Uterus (tissue), 4 donors: ENCODE results near the gene PPARA. TPM values are rescaled to one million over a fixed set of nuclear protein-coding genes. Genes with fewer than 3 reads are reported as not detected.
A peak's percentile ranks its signal among the peaks of the same experiment; 100 is the strongest.
"Not testable (repeated sequence)": the region's sequence is repeated elsewhere in the genome, so short reads cannot be mapped to it uniquely, and the experiment has no call there.

Experiments used
- DNase-seq, 2 donors: peaks; one replicate each; pipeline ENCODE4 v3.0.0-alpha.2; 2019 to 2020
- H3K27ac ChIP-seq, 2 donors: fragments of 200-600 bp; sonication (generic); 1 replicate in 1 of 2; 2 replicates in 1 of 2; pipeline ENCODE4 v1.5.1; 2016 to 2018
- H3K27me3 ChIP-seq, 2 donors: fragments of 200-600 bp; sonication (generic); one replicate each; pipeline ENCODE4 v1.5.1; 2018 to 2019; ENCODE audit warnings: control low read depth in 1 of 2
- H3K36me3 ChIP-seq, 2 donors: fragments of 200-600 bp; sonication (generic); one replicate each; pipeline ENCODE4 v1.5.1; 2019; ENCODE audit warnings: control low read depth in 1 of 2
- H3K4me1 ChIP-seq, 2 donors: fragments of 200-600 bp; sonication (generic); one replicate each; pipeline ENCODE4 v1.5.1; 2018 to 2019; ENCODE audit warnings: control low read depth in 1 of 2
- H3K4me3 ChIP-seq, 2 donors: fragments of 200-600 bp; sonication (generic); 1 replicate in 1 of 2; 2 replicates in 1 of 2; pipeline ENCODE4 v1.5.1; 2018 to 2019; ENCODE audit warnings: mild to moderate bottlenecking in 1 of 2
- H3K9me3 ChIP-seq, 2 donors: fragments of 200-600 bp; sonication (generic); one replicate each; pipeline ENCODE4 v1.5.1; 2019; ENCODE audit warnings: control low read depth in 1 of 2
- POLR2A ChIP-seq, 2 donors: fragments of 450-650 bp; IDR thresholded peaks; one replicate each; pipeline ENCODE4 v1.6.1; 2016; ENCODE audit warnings: antibody characterized with exemption in 2 of 2, mild to moderate bottlenecking in 1 of 2, moderate library complexity in 1 of 2
- intact Hi-C: fragments of 100-400 bp; cut with DNase I; formaldehyde crosslinking; loops from one replicate; pipeline ENCODE4 v1.15.1; 2023; ENCODE audit warnings: low total_unique reads
- total RNA-seq, 4 donors: library from RNA; depleted of rRNA in 3 of 4; stranded (reverse); fragments of >200 nt in 3 of 4; gene quantifications; one replicate each; pipeline versions ENCODE4 v1.1.0 to v1.2.4, GENCODE V29; 2014 to 2023
- TF ChIP-seq, protein P1 (sequence below), 4 experiments: fragments of 200-600 bp in 2 of 4; fragments of 450-650 bp in 2 of 4; sonication (generic) in 2 of 4; IDR thresholded peaks; one replicate each; pipeline ENCODE4 v1.5.1; 2016 to 2019; ENCODE audit warnings: antibody characterized with exemption in 4 of 4, mild to moderate bottlenecking in 2 of 4, moderate library complexity in 1 of 4
- donor health status: DM: yes; HTN: yes; CAD: no.

Gene PPARA
- total RNA-seq, 4 donors from 2014 or later = 1.8 to 24.8 (median 14.0) TPM

DNA sequence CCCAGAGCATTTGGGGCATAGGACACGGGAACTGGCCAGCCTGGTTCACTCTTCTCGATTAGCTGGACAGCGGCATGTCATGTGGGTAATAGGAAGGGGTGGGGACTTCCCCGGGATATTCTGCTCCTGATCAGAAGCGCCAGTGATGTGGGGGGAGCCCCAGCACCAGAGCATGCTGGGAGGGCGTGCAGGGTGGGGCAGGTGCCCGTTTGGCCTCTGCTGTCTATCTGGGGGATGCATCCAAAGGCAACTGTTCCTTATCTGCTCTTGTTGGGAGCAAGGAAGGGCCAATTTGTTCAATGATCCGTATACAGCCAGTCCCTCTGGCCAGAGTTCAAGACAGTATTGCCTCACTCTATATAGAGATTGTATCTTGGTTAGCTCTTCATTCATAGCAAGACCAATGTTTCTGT, 43.6 kb downstream of the PPARA start:
- Histone ChIP-seq H3K27me3 (no peaks in the 10 kb centered on the region), H3K36me3 (no peaks in the 10 kb centered on the region), H3K4me3 (no peak overlapping the region), H3K4me1 (no peaks in the 10 kb centered on the region), H3K27ac (no peak overlapping the region), H3K9me3 (no peaks in the 10 kb centered on the region)
- TF ChIP-seq POLR2A (IDR thresholded peaks at IDR 0.05) = no peak
- TF ChIP-seq, protein P1, sequence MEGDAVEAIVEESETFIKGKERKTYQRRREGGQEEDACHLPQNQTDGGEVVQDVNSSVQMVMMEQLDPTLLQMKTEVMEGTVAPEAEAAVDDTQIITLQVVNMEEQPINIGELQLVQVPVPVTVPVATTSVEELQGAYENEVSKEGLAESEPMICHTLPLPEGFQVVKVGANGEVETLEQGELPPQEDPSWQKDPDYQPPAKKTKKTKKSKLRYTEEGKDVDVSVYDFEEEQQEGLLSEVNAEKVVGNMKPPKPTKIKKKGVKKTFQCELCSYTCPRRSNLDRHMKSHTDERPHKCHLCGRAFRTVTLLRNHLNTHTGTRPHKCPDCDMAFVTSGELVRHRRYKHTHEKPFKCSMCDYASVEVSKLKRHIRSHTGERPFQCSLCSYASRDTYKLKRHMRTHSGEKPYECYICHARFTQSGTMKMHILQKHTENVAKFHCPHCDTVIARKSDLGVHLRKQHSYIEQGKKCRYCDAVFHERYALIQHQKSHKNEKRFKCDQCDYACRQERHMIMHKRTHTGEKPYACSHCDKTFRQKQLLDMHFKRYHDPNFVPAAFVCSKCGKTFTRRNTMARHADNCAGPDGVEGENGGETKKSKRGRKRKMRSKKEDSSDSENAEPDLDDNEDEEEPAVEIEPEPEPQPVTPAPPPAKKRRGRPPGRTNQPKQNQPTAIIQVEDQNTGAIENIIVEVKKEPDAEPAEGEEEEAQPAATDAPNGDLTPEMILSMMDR (IDR thresholded peaks at IDR 0.05) = no peak
- no peak for DNase-seq
- intact Hi-C loops = loop anchor here (10.0 kb wide), 1 partner anchor 489 kb away; no protein-coding TSS in a partner anchor

DNA sequence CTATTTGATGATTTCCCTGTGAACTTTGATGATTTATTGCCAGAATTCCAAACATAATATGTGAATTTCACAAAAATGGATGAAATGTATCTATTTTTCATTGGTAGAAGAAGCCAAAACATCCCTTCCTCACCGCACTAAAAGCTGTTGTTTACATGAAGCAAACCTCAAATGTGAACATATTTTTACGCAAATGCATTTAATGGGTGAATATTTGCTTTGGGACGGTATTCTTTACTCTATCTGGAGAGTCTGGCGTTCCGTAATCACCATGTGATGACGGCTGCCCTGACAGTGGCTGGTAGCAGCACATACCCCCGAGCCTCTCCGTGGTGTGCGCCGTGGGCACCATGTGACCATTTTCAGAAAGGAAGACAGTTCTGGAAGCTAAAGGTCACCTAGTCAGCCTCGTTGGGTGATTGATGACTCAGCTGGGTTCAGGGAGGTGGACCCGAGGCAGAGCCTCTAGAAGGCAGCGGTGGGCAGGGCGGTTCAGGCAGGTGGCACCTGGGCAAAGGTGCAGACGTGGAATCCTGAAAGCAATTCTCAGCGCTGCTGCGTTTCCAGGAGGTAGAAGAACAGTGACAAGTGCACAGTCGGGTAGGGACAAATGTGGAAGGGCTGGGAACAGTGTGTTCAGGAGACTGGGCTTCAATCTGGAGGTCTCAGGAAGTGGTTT, 45.3 kb downstream of the PPARA start:
- no peaks in the 10 kb centered on the region for H3K27me3 ChIP-seq
- H3K27ac ChIP-seq = no peak overlapping the region
- no peak for DNase-seq
- H3K4me1 ChIP-seq = no peaks in the 10 kb centered on the region
- H3K9me3 ChIP-seq = no peaks in the 10 kb centered on the region
- intact Hi-C loops = loop anchor here (10.0 kb wide), 1 partner anchor 491 kb away; no protein-coding TSS in a partner anchor
- H3K36me3 ChIP-seq = no peaks in the 10 kb centered on the region
- TF ChIP-seq, protein P1 (IDR thresholded peaks at IDR 0.05) = no peak
- no peak for TF ChIP-seq POLR2A (IDR thresholded peaks at IDR 0.05)
- no peak overlapping the region for H3K4me3 ChIP-seq

DNA sequence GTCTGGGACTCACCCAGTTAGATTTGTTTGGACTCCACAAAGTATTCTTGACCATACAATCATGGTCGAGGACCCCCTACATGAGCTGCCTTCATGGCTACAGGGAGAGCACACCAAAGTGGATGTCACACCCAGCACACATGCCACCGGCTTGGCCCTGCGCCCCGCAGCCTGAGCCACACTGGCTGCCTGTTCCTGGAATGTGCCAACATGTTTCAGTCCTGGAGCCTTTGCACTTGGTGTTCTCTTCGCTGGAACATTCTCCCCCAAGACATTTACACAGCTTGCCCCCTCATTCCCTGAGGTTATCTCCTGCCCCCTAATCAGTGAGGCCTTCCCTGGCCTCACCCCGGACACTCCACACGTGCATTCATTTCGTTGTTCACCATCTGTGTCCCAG, 46.0 kb downstream of the PPARA start:
- intact Hi-C loops = loop anchor here (10.0 kb wide), 1 partner anchor 491 kb away; no protein-coding TSS in a partner anchor
- Histone ChIP-seq H3K27ac (no peak overlapping the region), H3K36me3 (no peaks in the 10 kb centered on the region), H3K27me3 (no peaks in the 10 kb centered on the region), H3K4me3 (no peak overlapping the region), H3K4me1 (no peaks in the 10 kb centered on the region), H3K9me3 (no peaks in the 10 kb centered on the region)
- DNase-seq = no peak
- TF ChIP-seq POLR2A (IDR thresholded peaks at IDR 0.05) = no peak
- TF ChIP-seq, protein P1 (IDR thresholded peaks at IDR 0.05) = no peak

DNA sequence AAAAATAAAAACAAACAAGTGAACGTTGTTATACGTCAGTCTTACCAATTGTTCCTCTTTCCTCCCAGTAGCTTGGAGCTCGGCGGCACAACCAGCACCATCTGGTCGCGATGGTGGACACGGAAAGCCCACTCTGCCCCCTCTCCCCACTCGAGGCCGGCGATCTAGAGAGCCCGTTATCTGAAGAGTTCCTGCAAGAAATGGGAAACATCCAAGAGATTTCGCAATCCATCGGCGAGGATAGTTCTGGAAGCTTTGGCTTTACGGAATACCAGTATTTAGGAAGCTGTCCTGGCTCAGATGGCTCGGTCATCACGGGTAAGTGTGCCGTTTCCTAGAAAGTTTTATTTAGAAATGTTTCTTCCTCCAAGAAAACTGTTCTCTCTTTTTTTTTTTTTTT, 47.9 kb downstream of the PPARA start:
- no peaks in the 10 kb centered on the region for H3K9me3 ChIP-seq
- no peaks in the 10 kb centered on the region for H3K36me3 ChIP-seq
- H3K4me1 ChIP-seq = no peaks in the 10 kb centered on the region
- DNase-seq = peak in 1 of 2 donors; percentile 18
- H3K4me3 ChIP-seq = no peak overlapping the region
- intact Hi-C loops = loop anchor here (10.0 kb wide), 1 partner anchor 493 kb away; no protein-coding TSS in a partner anchor
- H3K27me3 ChIP-seq = no peaks in the 10 kb centered on the region
- no peak overlapping the region for H3K27ac ChIP-seq
- no peak for TF ChIP-seq POLR2A (IDR thresholded peaks at IDR 0.05)
- TF ChIP-seq, protein P1 (IDR thresholded peaks at IDR 0.05) = no peak

DNA sequence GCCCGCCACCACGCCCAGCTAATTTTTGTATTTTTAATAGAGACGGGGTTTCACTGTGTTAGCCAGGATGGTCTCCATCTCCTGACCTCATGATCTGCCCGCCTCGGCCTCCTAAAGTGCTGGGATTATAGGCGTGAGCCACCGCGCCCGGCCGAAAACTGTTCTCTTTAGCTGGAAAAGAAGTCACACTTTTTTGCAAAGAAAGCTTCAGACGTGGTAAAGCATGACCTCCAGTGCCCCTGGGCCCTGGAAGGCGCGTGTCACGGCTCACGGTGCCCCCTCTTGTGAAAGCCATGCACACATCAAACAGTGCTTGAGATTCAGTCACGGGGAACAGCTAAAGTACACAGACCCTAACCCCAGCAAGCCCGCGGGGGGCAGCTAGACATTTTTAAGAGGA, 48.5 kb downstream of the PPARA start:
- not testable (repeated sequence) for H3K4me3 ChIP-seq, H3K27me3 ChIP-seq, H3K36me3 ChIP-seq, H3K27ac ChIP-seq, DNase-seq, H3K9me3 ChIP-seq, H3K4me1 ChIP-seq
- intact Hi-C loops = loop anchor here (10.0 kb wide), 1 partner anchor 494 kb away; no protein-coding TSS in a partner anchor
